ENCODE measurements around the gene ABCC1. TPM values are rescaled to one million over a fixed set of nuclear protein-coding genes. Genes with fewer than 3 reads are reported as not detected.

ABCC1 gene
- total and polyA plus RNA-seq, 2 of the 4 experiments (the other 2 are of a cell fraction), result 39.4 to 66.0 TPM

- 0 out of 2 replicates have a peak overlapping the region, but pooled peaks have one; percentile 21 for H3K14ac ChIP-seq (replicated peaks; ENCODE audit: low read depth, low read length)
- no peak for ATAC-seq (ENCODE audit: low read depth)
- WGBS, 2 experiments (ENCODE audit: extremely low coverage in 2 of 2, insufficient read length in 1 of 2), result 83% methylated on average over 1 of the region's 11 CpGs; no CpG with 5 or more reads in 1 of the 2 experiments
- H2BK120ac ChIP-seq (ENCODE audit: low read depth, low read length), result no peak overlapping the region; the same call in 1 of the 2 replicates
- H2BK20ac ChIP-seq (ENCODE audit: low read depth, low read length), result peak overlapping the region; percentile 17
- no peaks in the 10 kb centered on the region for H3K27me3 ChIP-seq (ENCODE audit: control insufficient read depth, insufficient read depth, low read length)
- no peak overlapping the region for H2BK5ac ChIP-seq (ENCODE audit: low read depth, low read length, poor library complexity, severe bottlenecking)
- no peak for DNase-seq
- peak overlapping the region; percentile 74 for H2AK5ac ChIP-seq (ENCODE audit: low read depth, low read length)
- no peak overlapping the region for H3K4me3 ChIP-seq (ENCODE audit: insufficient read depth, low read depth, low read length)
- peak overlapping the region; percentile 62 for H3K4ac ChIP-seq (ENCODE audit: low read depth, low read length)
- no peak overlapping the region for H3K56ac ChIP-seq (ENCODE audit: extremely low read depth, insufficient read depth, low read length)
- in situ Hi-C loops (cut with MboI; ENCODE audit: low sequenced_read_pairs) (no loop called here), dilution Hi-C loops (cut with HindIII; ENCODE audit: low sequenced_read_pairs, unreplicated experiment) (no loop called here), intact Hi-C loops (cut with micrococcal nuclease) (loop anchor here (5.0 kb wide), 1 partner anchor 76 kb away; no protein-coding TSS in a partner anchor)
- H4K8ac ChIP-seq (ENCODE audit: low read depth in 2 of 2, low read length in 2 of 2), result 0 out of 4 replicates have a peak overlapping the region, but pooled peaks of 1 of the 2 experiments have one; percentile 15
- peaks cover 17% of the 10 kb centered on the region; the same call in 1 of the 2 replicates for H4K20me1 ChIP-seq (ENCODE audit: insufficient read depth, low read length)
- TF ChIP-seq RCOR1 (IDR thresholded peaks at IDR 0.05; ENCODE audit: insufficient replicate concordance, low read length), result no peak
- TF ChIP-seq RAD21 (IDR thresholded peaks at IDR 0.05; ENCODE audit: low read length), result no peak
- TF ChIP-seq FOS (IDR thresholded peaks at IDR 0.05; ENCODE audit: low read depth, low read length), result no peak
- no peak for TF ChIP-seq MAZ (IDR thresholded peaks at IDR 0.05; ENCODE audit: borderline replicate concordance, low read depth, low read length)
- TF ChIP-seq MXI1 (IDR thresholded peaks at IDR 0.05; ENCODE audit: borderline replicate concordance, low read depth, low read length), result no peak
- TF ChIP-seq BHLHE40 (IDR thresholded peaks at IDR 0.05; ENCODE audit: low read depth, low read length), result no peak
- TF ChIP-seq USF2 (IDR thresholded peaks at IDR 0.05; ENCODE audit: low read depth, low read length), result no peak
- no peak for TF ChIP-seq NFE2L2 (IDR thresholded peaks at IDR 0.05; ENCODE audit: low read depth, low read length)
- no peak for TF ChIP-seq SMC3 (IDR thresholded peaks at IDR 0.05; ENCODE audit: low read depth, low read length)
- TF ChIP-seq, protein P1, sequence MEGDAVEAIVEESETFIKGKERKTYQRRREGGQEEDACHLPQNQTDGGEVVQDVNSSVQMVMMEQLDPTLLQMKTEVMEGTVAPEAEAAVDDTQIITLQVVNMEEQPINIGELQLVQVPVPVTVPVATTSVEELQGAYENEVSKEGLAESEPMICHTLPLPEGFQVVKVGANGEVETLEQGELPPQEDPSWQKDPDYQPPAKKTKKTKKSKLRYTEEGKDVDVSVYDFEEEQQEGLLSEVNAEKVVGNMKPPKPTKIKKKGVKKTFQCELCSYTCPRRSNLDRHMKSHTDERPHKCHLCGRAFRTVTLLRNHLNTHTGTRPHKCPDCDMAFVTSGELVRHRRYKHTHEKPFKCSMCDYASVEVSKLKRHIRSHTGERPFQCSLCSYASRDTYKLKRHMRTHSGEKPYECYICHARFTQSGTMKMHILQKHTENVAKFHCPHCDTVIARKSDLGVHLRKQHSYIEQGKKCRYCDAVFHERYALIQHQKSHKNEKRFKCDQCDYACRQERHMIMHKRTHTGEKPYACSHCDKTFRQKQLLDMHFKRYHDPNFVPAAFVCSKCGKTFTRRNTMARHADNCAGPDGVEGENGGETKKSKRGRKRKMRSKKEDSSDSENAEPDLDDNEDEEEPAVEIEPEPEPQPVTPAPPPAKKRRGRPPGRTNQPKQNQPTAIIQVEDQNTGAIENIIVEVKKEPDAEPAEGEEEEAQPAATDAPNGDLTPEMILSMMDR (conservative IDR thresholded peaks at IDR 0.05; ENCODE audit: low read depth, low read length), result no peak
- TF ChIP-seq POLR2A (IDR thresholded peaks at IDR 0.05; ENCODE audit: low read depth, low read length), result no peak
- no peak for TF ChIP-seq CHD1 (IDR thresholded peaks at IDR 0.05; ENCODE audit: low read depth, low read length)
- no peak for TF ChIP-seq CEBPB (IDR thresholded peaks at IDR 0.05; ENCODE audit: low read depth, low read length)
- TF ChIP-seq ELK1 (IDR thresholded peaks at IDR 0.05; ENCODE audit: borderline replicate concordance, low read depth, low read length), result no peak
- no peak for TF ChIP-seq RFX5 (IDR thresholded peaks at IDR 0.05; ENCODE audit: low read depth, low read length)
- H3K23ac ChIP-seq (ENCODE audit: low read depth, low read length), result no peak overlapping the region
- H2BK15ac ChIP-seq (ENCODE audit: low read depth, low read length), result 0 out of 3 replicates have a peak overlapping the region, but pooled peaks have one; percentile 41
- ChIA-PET POLR2A (ENCODE audit: unreplicated experiment) (no interaction called here), CTCF (no interaction called here)
- no peak overlapping the region for H3K9ac ChIP-seq (ENCODE audit: low read depth, low read length)
- peaks cover 47% of the 10 kb centered on the region for H3K36me3 ChIP-seq (ENCODE audit: control insufficient read depth, insufficient read depth, low read length)
- no peaks in the 10 kb centered on the region for H3K9me3 ChIP-seq (ENCODE audit: control insufficient read depth, insufficient read depth, low read length)
- peaks cover 56% of the 10 kb centered on the region for H3K9me1 ChIP-seq (ENCODE audit: insufficient read depth, low read length)
- no peak overlapping the region for H2AFZ ChIP-seq (replicated peaks; ENCODE audit: low read length, poor library complexity)
- H3K18ac ChIP-seq (ENCODE audit: low read depth, low read length), result peak overlapping the region; percentile 26
- H3K79me1 ChIP-seq (ENCODE audit: low read depth in 1 of 2, low read length in 2 of 2), result peaks cover 52 to 94% of the 10 kb centered on the region in 2 experiments
- H3K27ac ChIP-seq (ENCODE audit: insufficient read depth, low read length), result peak overlapping the region; percentile 88
- no TSS peak for BruUV-seq (replicated peaks)
- no peak overlapping the region for H2AK9ac ChIP-seq (replicated peaks; ENCODE audit: low read depth, low read length, poor library complexity)
- H3K4me1 ChIP-seq (ENCODE audit: control insufficient read depth, insufficient read depth, low read length), result peaks cover 51% of the 10 kb centered on the region
- peak overlapping the region; percentile 48; the same call in 1 of the 2 replicates for H4K5ac ChIP-seq (ENCODE audit: low read depth, low read length)
- peak overlapping the region; percentile 49; the same call in 1 of the 2 replicates for H4K91ac ChIP-seq (ENCODE audit: insufficient read depth, low read depth, low read length)
- H3K4me2 ChIP-seq (ENCODE audit: low read depth, low read length), result no peak overlapping the region
Measured at GRCh38 chr16:16027728-16028310, 78.4 kb downstream of the ABCC1 start.

Measured in IMR-90 (cell line).